ENCODE results near the gene GOLGA5. TPM values are rescaled to one million over a fixed set of nuclear protein-coding genes. Genes with fewer than 3 reads are reported as not detected.

Gene GOLGA5
- total RNA-seq, 2 donors from 2014 or later, result 32.9 to 49.4 TPM

DNA sequence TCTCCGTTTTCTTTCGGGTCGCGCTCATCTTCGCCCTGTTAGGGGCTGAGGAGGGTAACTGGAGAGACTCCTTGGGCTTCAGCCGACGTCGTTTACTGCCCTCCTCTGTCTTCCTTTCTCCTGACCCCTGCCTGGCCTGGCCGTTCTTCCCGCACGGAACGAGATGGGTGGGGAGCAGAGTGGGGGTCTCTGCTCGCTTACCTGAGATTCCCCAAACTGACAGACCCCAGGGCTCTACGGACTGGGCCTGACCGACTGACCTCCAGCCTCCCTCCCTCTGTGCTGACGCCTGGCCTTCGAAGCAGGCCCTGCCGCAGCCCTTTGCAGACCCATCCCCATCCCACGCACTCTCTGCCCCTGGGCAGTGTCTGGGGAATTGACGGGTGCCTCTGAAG lies 439 bp downstream of the GOLGA5 start:
- intact Hi-C loops (cut with DNase I), result no loop called here
- DNase-seq, result no peak
- no peaks in the 10 kb centered on the region for H3K27me3 ChIP-seq

GRCh38 chr14:92794961-92795360 lies 856 bp downstream of the GOLGA5 start:
- no peak for DNase-seq
- TF ChIP-seq CTCF (IDR thresholded peaks at IDR 0.05), result no peak
- peak overlapping the region; percentile 87 for H3K27ac ChIP-seq

More for the DNA sequence above, 439 bp downstream of the GOLGA5 start:
- H3K9me3 ChIP-seq, result no peaks in the 10 kb centered on the region
- peak overlapping the region; percentile 94 for H3K4me3 ChIP-seq
- H3K9ac ChIP-seq (ENCODE audit: low read depth in 2 of 2, low read length in 2 of 2), result peak overlapping the region; percentile 99
- no peaks in the 10 kb centered on the region for H3K4me1 ChIP-seq
- H3K36me3 ChIP-seq, result no peaks in the 10 kb centered on the region
- H3K27ac ChIP-seq, result peak overlapping the region; percentile 87
- TF ChIP-seq CTCF (IDR thresholded peaks at IDR 0.05), result no peak

GRCh38 chr14:92797935-92798653 lies 4.0 kb downstream of the GOLGA5 start:
- H3K9ac ChIP-seq (ENCODE audit: low read depth in 2 of 2, low read length in 2 of 2), result no peak overlapping the region
- H3K27ac ChIP-seq, result no peak overlapping the region
- intact Hi-C loops (cut with DNase I), result no loop called here
- H3K4me3 ChIP-seq, result no peak overlapping the region
- DNase-seq, result no peak
- no peaks in the 10 kb centered on the region for H3K27me3 ChIP-seq
- no peaks in the 10 kb centered on the region for H3K9me3 ChIP-seq
- no peak for TF ChIP-seq CTCF (IDR thresholded peaks at IDR 0.05)
- no peaks in the 10 kb centered on the region for H3K36me3 ChIP-seq
- no peaks in the 10 kb centered on the region for H3K4me1 ChIP-seq

More at GRCh38 chr14:92794961-92795360, 856 bp downstream of the GOLGA5 start:
- no peaks in the 10 kb centered on the region for H3K4me1 ChIP-seq
- H3K4me3 ChIP-seq, result peak overlapping the region; percentile 94
- intact Hi-C loops (cut with DNase I), result no loop called here
- H3K27me3 ChIP-seq, result no peaks in the 10 kb centered on the region
- no peaks in the 10 kb centered on the region for H3K9me3 ChIP-seq
- H3K36me3 ChIP-seq, result no peaks in the 10 kb centered on the region
- peak overlapping the region; percentile 99 for H3K9ac ChIP-seq (ENCODE audit: low read depth in 2 of 2, low read length in 2 of 2)

GRCh38 chr14:92798811-92799210 lies 4.7 kb downstream of the GOLGA5 start:
- Histone ChIP-seq H3K36me3 (no peaks in the 10 kb centered on the region), H3K9ac (ENCODE audit: low read depth in 2 of 2, low read length in 2 of 2) (no peak overlapping the region), H3K4me1 (no peaks in the 10 kb centered on the region), H3K9me3 (no peaks in the 10 kb centered on the region), H3K4me3 (no peak overlapping the region), H3K27me3 (no peaks in the 10 kb centered on the region), H3K27ac (no peak overlapping the region)
- intact Hi-C loops (cut with DNase I), result no loop called here
- DNase-seq, result no peak
- TF ChIP-seq CTCF (IDR thresholded peaks at IDR 0.05), result no peak

- H3K9ac ChIP-seq (ENCODE audit: low read depth in 2 of 2, low read length in 2 of 2), result no peak overlapping the region
- H3K4me3 ChIP-seq, result no peak overlapping the region
- no peak overlapping the region for H3K27ac ChIP-seq
- DNase-seq, result no peak
- H3K9me3 ChIP-seq, result no peaks in the 10 kb centered on the region
- intact Hi-C loops (cut with DNase I), result no loop called here
- H3K27me3 ChIP-seq, result no peaks in the 10 kb centered on the region
- no peaks in the 10 kb centered on the region for H3K36me3 ChIP-seq
- no peak for TF ChIP-seq CTCF (IDR thresholded peaks at IDR 0.05)
- no peaks in the 10 kb centered on the region for H3K4me1 ChIP-seq
Observed at GRCh38 chr14:92800012-92800411, 5.9 kb downstream of the GOLGA5 start.

Data from colonic mucosa (tissue), 4 donors.